HEK293T (cell line): ENCODE results near the gene ISCU.

Experiments
- CTCF ChIA-PET: fragments of 350-600 bp; formaldehyde crosslinking; extraction: SDS; loops from one replicate; lab custom pipeline; 2021; ENCODE audit warnings: antibody characterized with exemption, inconsistent platforms; lab: Yijun Ruan, JAX
- POLR2A ChIA-PET: fragments of 350-600 bp; formaldehyde crosslinking; extraction: SDS; loops from one replicate; lab custom pipeline; 2020; ENCODE audit warnings: antibody characterized with exemption, inconsistent platforms; lab: Yijun Ruan, JAX
- DNase-seq: peaks from one replicate; pipeline ENCODE4 v3.0.0; 2012; ENCODE audit warnings: mixed read lengths; ENCODE audit errors: extremely low spot score
- ARNT ChIP-seq: fragments of 450-650 bp; IDR thresholded peaks from 2 replicates; pipeline ENCODE4 v1.6.1; 2017; ENCODE audit warnings: mild to moderate bottlenecking
- BHLHE40 ChIP-seq: fragments of 450-650 bp; IDR thresholded peaks from 2 replicates; pipeline ENCODE4 v1.6.1; 2016; ENCODE audit warnings: mild to moderate bottlenecking, moderate library complexity, borderline replicate concordance
- CTBP1 ChIP-seq: fragments of 450-650 bp; IDR thresholded peaks from 2 replicates; pipeline ENCODE4 v1.6.1; 2016; ENCODE audit warnings: borderline replicate concordance
- ELF4 ChIP-seq: fragments of 450-650 bp; IDR thresholded peaks from 2 replicates; pipeline ENCODE4 v1.6.1; 2017; ENCODE audit warnings: antibody characterized with exemption
- FOXA1 ChIP-seq: fragments of 450-650 bp; IDR thresholded peaks from 2 replicates; pipeline ENCODE4 v1.6.1; 2016; ENCODE audit warnings: mild to moderate bottlenecking
- FOXK2 ChIP-seq: fragments of 450-650 bp; IDR thresholded peaks from 2 replicates; pipeline ENCODE4 v1.6.1; 2016; ENCODE audit warnings: mild to moderate bottlenecking
- FOXM1 ChIP-seq: fragments of 450-650 bp; IDR thresholded peaks from 2 replicates; pipeline ENCODE4 v1.6.1; 2017; ENCODE audit warnings: mild to moderate bottlenecking, borderline replicate concordance
- HDGF ChIP-seq: fragments of 450-650 bp; IDR thresholded peaks from 2 replicates; pipeline ENCODE4 v1.6.1; 2017; ENCODE audit warnings: antibody characterized with exemption, borderline replicate concordance
- L3MBTL2 ChIP-seq: fragments of 450-650 bp; conservative IDR thresholded peaks from 2 replicates; pipeline ENCODE4 v1.6.1; 2016; ENCODE audit warnings: mild to moderate bottlenecking
- LEF1 ChIP-seq: fragments of 450-650 bp; IDR thresholded peaks from 2 replicates; pipeline ENCODE4 v1.6.1; 2017; ENCODE audit warnings: mild to moderate bottlenecking, borderline replicate concordance
- NFRKB ChIP-seq: fragments of 450-650 bp; IDR thresholded peaks from 2 replicates; pipeline ENCODE4 v1.6.1; 2016; ENCODE audit warnings: mild to moderate bottlenecking, moderate library complexity
- PKNOX1 ChIP-seq: fragments of 450-650 bp; IDR thresholded peaks from 2 replicates; pipeline ENCODE4 v1.6.1; 2016
- SP1 ChIP-seq: fragments of 450-650 bp; IDR thresholded peaks from 2 replicates; pipeline ENCODE4 v1.6.1; 2017
- SUZ12 ChIP-seq: fragments of 450-650 bp; IDR thresholded peaks from 2 replicates; pipeline ENCODE4 v1.6.1; 2016; ENCODE audit warnings: mild to moderate bottlenecking
- TARDBP ChIP-seq: fragments of 450-650 bp; IDR thresholded peaks from 2 replicates; pipeline ENCODE4 v1.6.1; 2016
- ZNF384 ChIP-seq: fragments of 450-650 bp; IDR thresholded peaks from 2 replicates; pipeline ENCODE4 v1.6.1; 2016

Gene ISCU

GRCh38 chr12:108611884-108612415 lies 49.6 kb downstream of the ISCU start:
- POLR2A ChIA-PET = no interaction called here
- TF ChIP-seq NFRKB (no peak), HDGF (no peak), SUZ12 (no peak), FOXK2 (no peak), ARNT (no peak), ELF4 (no peak), ZNF384 (no peak), FOXM1 (no peak), LEF1 (no peak), TARDBP (no peak), PKNOX1 (no peak), CTBP1 (no peak), FOXA1 (no peak), BHLHE40 (no peak), SP1 (no peak), L3MBTL2 (no peak)
- peak; percentile 56 for DNase-seq
- CTCF ChIA-PET = interaction anchor here (0.6 kb wide), 1 partner anchor 1017 kb away, joined by 4 read pairs; no protein-coding TSS in a partner anchor

DNA sequence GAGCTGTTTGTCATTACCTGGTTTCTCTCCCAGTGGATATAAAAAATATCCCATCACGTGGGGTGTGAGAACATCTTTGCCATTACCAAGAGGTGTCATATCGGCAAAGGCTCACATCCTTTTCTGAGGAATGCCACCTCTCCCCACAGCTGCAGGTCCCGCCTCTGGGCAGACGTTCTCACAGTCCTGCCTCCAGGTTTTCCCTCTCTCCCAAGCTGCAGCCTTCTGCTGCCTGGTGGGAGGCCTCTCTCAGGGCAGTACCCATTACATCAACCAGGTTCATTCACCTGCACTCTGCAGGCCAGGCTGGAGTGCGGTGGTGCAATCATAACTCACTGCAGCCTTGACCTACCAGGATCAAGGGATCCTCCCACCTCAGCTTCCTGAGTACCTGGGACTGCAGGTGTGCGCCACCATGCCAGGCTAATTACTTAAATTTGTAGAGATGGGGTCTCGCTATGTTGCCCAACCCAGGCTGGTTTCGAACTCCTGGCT lies 50.4 kb downstream of the ISCU start:
- no peak for TF ChIP-seq FOXK2
- no peak for TF ChIP-seq BHLHE40
- peak; percentile 63 for TF ChIP-seq ZNF384
- POLR2A ChIA-PET = no interaction called here
- DNase-seq = no peak
- CTCF ChIA-PET = interaction anchor here (0.6 to 0.7 kb wide), 4 partner anchors 9 to 50 kb away, joined by 3 to 7 read pairs (median 5); partner anchors contain the start of gene ISCU

- TF ChIP-seq NFRKB = no peak
- no peak for TF ChIP-seq FOXK2
- TF ChIP-seq FOXA1 = no peak
- TF ChIP-seq FOXM1 = no peak
- no peak for TF ChIP-seq BHLHE40
- DNase-seq = no peak
- CTCF ChIA-PET = no interaction called here
- POLR2A ChIA-PET = interaction anchor here (0.7 kb wide), 1 partner anchor 51 kb away, joined by 3 read pairs; the partner anchor contains the start of gene ISCU
These were observed 51.2 kb downstream of the ISCU start for GRCh38 chr12:108613548-108613947.

DNA sequence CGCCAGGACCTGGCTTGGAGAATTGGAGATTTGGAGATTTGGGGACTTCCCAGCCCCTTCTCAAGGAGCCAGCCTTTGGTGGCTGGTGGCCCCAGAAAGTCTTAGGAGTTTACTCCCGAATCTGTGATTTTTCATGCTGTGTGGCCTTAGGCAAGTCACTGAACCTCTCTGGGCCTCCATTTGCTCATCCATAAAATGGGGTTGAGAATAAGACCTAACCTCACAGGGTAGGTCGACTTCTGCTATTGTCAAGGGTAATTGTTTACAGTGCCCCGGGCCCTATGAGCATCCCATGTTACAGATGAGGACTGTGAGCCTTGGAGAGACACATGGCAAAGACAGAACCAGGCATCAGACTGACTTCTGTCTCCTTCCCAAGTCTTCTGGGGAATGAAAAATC lies 51.6 kb downstream of the ISCU start:
- ChIA-PET POLR2A (interaction anchor here (0.7 kb wide), 1 partner anchor 52 kb away, joined by 3 read pairs; the partner anchor contains the start of gene ISCU), CTCF (no interaction called here)
- TF ChIP-seq LEF1 (no peak), ZNF384 (no peak), NFRKB (no peak), CTBP1 (no peak), HDGF (no peak), FOXK2 (no peak), PKNOX1 (no peak)
- DNase-seq = no peak

GRCh38 chr12:108614639-108615038 lies 52.2 kb downstream of the ISCU start:
- ChIA-PET CTCF (interaction anchor here (0.5 kb wide), 1 partner anchor 12 kb away, joined by 5 read pairs; no protein-coding TSS in a partner anchor), POLR2A (no interaction called here)
- DNase-seq = no peak
- no peak for TF ChIP-seq TARDBP
- no peak for TF ChIP-seq ZNF384
- TF ChIP-seq PKNOX1 = no peak
- no peak for TF ChIP-seq SP1
- no peak for TF ChIP-seq FOXA1
- no peak for TF ChIP-seq ELF4
- no peak for TF ChIP-seq FOXM1
- no peak for TF ChIP-seq L3MBTL2

- ChIA-PET POLR2A (no interaction called here), CTCF (no interaction called here)
- TF ChIP-seq L3MBTL2 (no peak), NFRKB (no peak), ARNT (no peak), FOXK2 (no peak), CTBP1 (no peak)
- no peak for DNase-seq
These were observed 53.5 kb downstream of the ISCU start for GRCh38 chr12:108615918-108616317.

DNA sequence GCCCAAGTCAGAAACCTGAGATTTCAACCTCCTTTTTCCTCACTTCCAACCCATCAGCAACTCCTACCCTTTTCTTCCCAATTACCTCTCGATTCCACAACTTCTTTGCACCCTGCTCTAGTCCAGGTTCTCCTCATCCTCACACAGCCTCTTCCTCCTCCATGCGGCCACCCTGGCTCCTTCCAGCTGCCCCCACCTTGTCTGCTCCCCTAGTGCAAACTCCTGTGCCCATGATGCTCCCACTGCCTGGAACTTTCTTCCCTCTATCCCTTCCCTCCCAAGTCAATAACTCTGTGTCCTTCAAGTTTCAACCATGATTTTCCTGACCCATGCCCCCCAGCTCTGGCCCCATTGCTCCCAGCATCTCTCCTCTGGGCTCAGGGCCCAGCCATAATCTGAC lies 54.0 kb downstream of the ISCU start:
- POLR2A ChIA-PET = interaction anchor here (0.8 kb wide), 1 partner anchor 54 kb away, joined by 5 read pairs; the partner anchor contains the start of gene ISCU

More for the DNA sequence above, 54.0 kb downstream of the ISCU start:
- TF ChIP-seq SP1 (no peak), ARNT (no peak)
- CTCF ChIA-PET = interaction anchor here (0.6 to 0.7 kb wide), 2 partner anchors 46 to 52 kb away, joined by 3 read pairs; no protein-coding TSS in a partner anchor
- no peak for DNase-seq
